ENCODE measurements around the gene GRIN2C. TPM values are rescaled to one million over a fixed set of nuclear protein-coding genes. Genes with fewer than 3 reads are reported as not detected.

Gene GRIN2C
- total RNA-seq, 6 experiments from 2014 or later: 0.05 to 0.07 TPM; not detected in 4

GRCh38 chr17:74861662-74862107 lies 2.0 kb upstream of the GRIN2C start:
- no peak for TF ChIP-seq CTCF (IDR thresholded peaks at IDR 0.05)
- Mint-ChIP-seq H3K4me1 (ENCODE audit: low read depth) (peaks cover 13% of the 10 kb centered on the region), H3K4me3 (no peak overlapping the region), H3K9me3 (no peaks in the 10 kb centered on the region), H3K27me3 (ENCODE audit: insufficient read depth) (peaks cover 39% of the 10 kb centered on the region), H3K36me3 (ENCODE audit: low read depth) (peaks cover 14% of the 10 kb centered on the region), H3K27ac (no peak overlapping the region)
- no peak for DNase-seq

- Mint-ChIP-seq H3K36me3 (ENCODE audit: low read depth) (peaks cover 14% of the 10 kb centered on the region), H3K9me3 (no peaks in the 10 kb centered on the region), H3K4me1 (ENCODE audit: low read depth) (peaks cover 13% of the 10 kb centered on the region), H3K27me3 (ENCODE audit: insufficient read depth) (peaks cover 45% of the 10 kb centered on the region), H3K27ac (no peak overlapping the region), H3K4me3 (no peak overlapping the region; the same call in 1 of the 2 replicates)
- no peak for DNase-seq
- TF ChIP-seq CTCF (IDR thresholded peaks at IDR 0.05): no peak
Measured at GRCh38 chr17:74860872-74861661, 1.4 kb upstream of the GRIN2C start.

GRCh38 chr17:74860229-74860871 lies 665 bp upstream of the GRIN2C start:
- H3K4me1 Mint-ChIP-seq (ENCODE audit: low read depth): peaks cover 12% of the 10 kb centered on the region
- TF ChIP-seq CTCF (IDR thresholded peaks at IDR 0.05): no peak
- DNase-seq: no peak
- no peak overlapping the region for H3K4me3 Mint-ChIP-seq
- no peaks in the 10 kb centered on the region for H3K9me3 Mint-ChIP-seq
- H3K27me3 Mint-ChIP-seq (ENCODE audit: insufficient read depth): peaks cover 51% of the 10 kb centered on the region
- H3K36me3 Mint-ChIP-seq (ENCODE audit: low read depth): peaks cover 14% of the 10 kb centered on the region
- no peak overlapping the region for H3K27ac Mint-ChIP-seq

GRCh38 chr17:74858672-74859458 lies 820 bp downstream of the GRIN2C start:
- DNase-seq: no peak
- no peaks in the 10 kb centered on the region for H3K9me3 Mint-ChIP-seq
- no peak overlapping the region for H3K4me3 Mint-ChIP-seq
- H3K36me3 Mint-ChIP-seq (ENCODE audit: low read depth): peaks cover 7% of the 10 kb centered on the region
- no peak overlapping the region for H3K27ac Mint-ChIP-seq
- TF ChIP-seq CTCF (IDR thresholded peaks at IDR 0.05): no peak
- peaks cover 59% of the 10 kb centered on the region for H3K27me3 Mint-ChIP-seq (ENCODE audit: insufficient read depth)
- 0 out of 2 replicates have a peak, but pooled peaks cover 4% of the 10 kb centered on the region for H3K4me1 Mint-ChIP-seq (ENCODE audit: low read depth)

GRCh38 chr17:74857191-74857590 lies 2.5 kb downstream of the GRIN2C start:
- no peak overlapping the region for H3K27ac Mint-ChIP-seq
- H3K9me3 Mint-ChIP-seq: no peaks in the 10 kb centered on the region
- peaks cover 67% of the 10 kb centered on the region for H3K27me3 Mint-ChIP-seq (ENCODE audit: insufficient read depth)
- no peak overlapping the region for H3K4me3 Mint-ChIP-seq
- no peaks in the 10 kb centered on the region for H3K36me3 Mint-ChIP-seq (ENCODE audit: low read depth)
- no peaks in the 10 kb centered on the region for H3K4me1 Mint-ChIP-seq (ENCODE audit: low read depth)
- no peak for DNase-seq
- no peak for TF ChIP-seq CTCF (IDR thresholded peaks at IDR 0.05)

Data from HFFc6 (cell line).